GM23338 (cell line): ENCODE measurements around the gene PLK2. TPM values are rescaled to one million over a fixed set of nuclear protein-coding genes. Genes with fewer than 3 reads are reported as not detected.

ENCODE experiments used
- ATAC-seq: fragments of 200-7000 bp; cut with Tn5 transposase; 3 replicates; pipeline ENCODE4 v1.9.1; 2020
- DNase-seq: peaks from one replicate; pipeline ENCODE4 v3.0.0-alpha.2; 2015; ENCODE audit warnings: low spot score
- H2AFZ ChIP-seq: fragments of 200-600 bp; sonication (generic); 2 replicates; pipeline ENCODE4 v1.8.0; 2016; ENCODE audit warnings: antibody characterized with exemption, mild to moderate bottlenecking, moderate library complexity
- H3F3A ChIP-seq: fragments of 200-600 bp; sonication (generic); replicated peaks from 2 replicates; pipeline ENCODE4 v1.8.0; 2017; ENCODE audit warnings: antibody characterized with exemption, mixed run types, low read depth
- H3K27ac ChIP-seq: fragments of 200-600 bp; sonication (generic); 2 replicates; pipeline ENCODE4 v1.6.1; 2016; ENCODE audit warnings: low read depth
- H3K27me3 ChIP-seq: fragments of 200-600 bp; sonication (generic); 2 replicates; pipeline ENCODE4 v1.8.0; 2016; ENCODE audit warnings: mild to moderate bottlenecking, mixed run types, moderate library complexity; ENCODE audit not compliant: insufficient read depth
- H3K36me3 ChIP-seq: fragments of 200-600 bp; sonication (generic); 2 replicates; pipeline ENCODE4 v1.8.0; 2016; ENCODE audit warnings: mild to moderate bottlenecking; ENCODE audit not compliant: insufficient read depth
- H3K4me1 ChIP-seq: fragments of 200-600 bp; sonication (generic); 2 replicates; pipeline ENCODE4 v1.8.0; 2016; ENCODE audit warnings: mild to moderate bottlenecking, moderate library complexity; ENCODE audit not compliant: insufficient read depth
- H3K4me2 ChIP-seq: fragments of 200-600 bp; sonication (generic); 2 replicates; pipeline ENCODE4 v1.7.1; 2017; ENCODE audit warnings: mixed run types
- H3K4me3 ChIP-seq: fragments of 200-600 bp; sonication (generic); 2 replicates; pipeline ENCODE4 v1.6.1; 2016; ENCODE audit warnings: mixed run types
- H3K79me2 ChIP-seq: fragments of 200-600 bp; sonication (generic); replicated peaks from 2 replicates; pipeline ENCODE4 v1.8.0; 2017; ENCODE audit warnings: mild to moderate bottlenecking; ENCODE audit not compliant: insufficient read depth
- H3K9me2 ChIP-seq: fragments of 200-600 bp; sonication (generic); 2 replicates; pipeline ENCODE4 v1.8.0; 2017; ENCODE audit not compliant: insufficient read depth
- H4K20me1 ChIP-seq: fragments of 200-600 bp; sonication (generic); replicated peaks from 2 replicates; pipeline ENCODE4 v1.8.0; 2017; ENCODE audit warnings: mild to moderate bottlenecking; ENCODE audit not compliant: insufficient read depth
- H3K27ac Mint-ChIP-seq: 2 replicates; pipeline ENCODE4 v1.8.0; 2020; ENCODE audit warnings: inconsistent platforms, mild to moderate bottlenecking, moderate library complexity, mixed read lengths
- H3K27me3 Mint-ChIP-seq: 3 replicates; pipeline ENCODE4 v1.8.0; 2022; ENCODE audit warnings: low read depth, mild to moderate bottlenecking, moderate library complexity, mixed read lengths, inconsistent platforms; ENCODE audit not compliant: insufficient read depth, poor library complexity
- H3K36me3 Mint-ChIP-seq: 3 replicates; pipeline ENCODE4 v1.8.0; 2021; ENCODE audit warnings: low read depth, mild to moderate bottlenecking, inconsistent platforms, moderate library complexity, mixed read lengths
- H3K4me1 Mint-ChIP-seq: 3 replicates; pipeline ENCODE4 v1.8.0; 2020; ENCODE audit warnings: mild to moderate bottlenecking, inconsistent platforms, mixed read lengths
- H3K4me3 Mint-ChIP-seq: 3 replicates; pipeline ENCODE4 v1.8.0; 2021; ENCODE audit warnings: moderate library complexity, mild to moderate bottlenecking, inconsistent platforms, mixed read lengths
- H3K9me3 Mint-ChIP-seq: 3 replicates; pipeline ENCODE4 v1.8.0; 2020; ENCODE audit warnings: moderate library complexity, mild to moderate bottlenecking, inconsistent platforms, mixed read lengths
- CREB1 ChIP-seq: fragments of 250-450 bp; sonication (Bioruptor Pico); IDR thresholded peaks from 2 replicates; pipeline ENCODE4 v1.5.0; 2020; ENCODE audit warnings: low read depth, mild to moderate bottlenecking, moderate library complexity
- CTCF ChIP-seq, 2 experiments: fragments of 200-600 bp in 1 of 2; sonication (generic) in 1 of 2; conservative IDR thresholded peaks; 2 replicates each; pipeline versions ENCODE4 v1.5.1 to v1.6.1; 2016 to 2017; ENCODE audit warnings: antibody characterized with exemption in 2 of 2, low read depth in 2 of 2, mild to moderate bottlenecking in 2 of 2, moderate library complexity in 1 of 2
- ETS1 ChIP-seq: IDR thresholded peaks from 2 replicates; pipeline ENCODE4 v1.6.1; 2016; ENCODE audit warnings: antibody characterized with exemption
- EZH2 ChIP-seq: fragments of 200-600 bp; sonication (generic); IDR thresholded peaks from one replicate; pipeline ENCODE4 v1.8.0; 2017; ENCODE audit warnings: antibody characterized with exemption, mild to moderate bottlenecking, low read depth; ENCODE audit not compliant: unreplicated experiment
- EZH2phosphoT487 ChIP-seq: fragments of 200-600 bp; sonication (generic); IDR thresholded peaks from one replicate; pipeline ENCODE4 v1.8.1; 2018; ENCODE audit warnings: antibody characterized with exemption; ENCODE audit not compliant: unreplicated experiment
- JUNB ChIP-seq: IDR thresholded peaks from one replicate; pipeline ENCODE4 v1.6.1; 2016; ENCODE audit warnings: antibody characterized with exemption; ENCODE audit not compliant: unreplicated experiment
- NANOG ChIP-seq: IDR thresholded peaks from 2 replicates; pipeline ENCODE4 v1.6.1; 2016; ENCODE audit warnings: antibody characterized with exemption, borderline replicate concordance
- POLR2AphosphoS5 ChIP-seq: IDR thresholded peaks from 2 replicates; pipeline ENCODE4 v1.6.1; 2016; ENCODE audit warnings: antibody characterized with exemption, low read depth
- REST ChIP-seq: IDR thresholded peaks from one replicate; pipeline ENCODE4 v1.6.1; 2018; ENCODE audit warnings: antibody characterized with exemption; ENCODE audit not compliant: unreplicated experiment
- STAT1 ChIP-seq: IDR thresholded peaks from one replicate; pipeline ENCODE4 v1.6.1; 2016; ENCODE audit warnings: antibody characterized with exemption; ENCODE audit not compliant: unreplicated experiment
- ZNF114 ChIP-seq: fragments of 250-450 bp; sonication (Bioruptor Pico); IDR thresholded peaks from 2 replicates; pipeline ENCODE4 v1.5.0; 2020; ENCODE audit warnings: mild to moderate bottlenecking, moderate library complexity
- ZNF331 ChIP-seq: fragments of 250-450 bp; sonication (Bioruptor Pico); IDR thresholded peaks from 2 replicates; pipeline ENCODE4 v1.5.0; 2020; ENCODE audit warnings: low read depth, mild to moderate bottlenecking, moderate library complexity
- ZNF462 ChIP-seq: fragments of 250-450 bp; sonication (Bioruptor Pico); IDR thresholded peaks from 2 replicates; pipeline ENCODE4 v1.5.0; 2020; ENCODE audit warnings: mild to moderate bottlenecking, moderate library complexity
- polyA plus RNA-seq: library from polyadenylated mRNA; unstranded; fragments of >200 nt; fragmentation: Nextera tagmentation; extraction: Ambion mirVana; gene quantifications from 2 replicates; pipeline ENCODE4 v1.2.1, GENCODE V29; 2016
- total RNA-seq: library from RNA; depleted of rRNA; stranded (reverse); fragments of >200 nt; shearing (Covaris generic); gene quantifications from 2 replicates; pipeline ENCODE4 v1.2.3, GENCODE V29; 2014

Gene PLK2
- total and polyA plus RNA-seq, 2 experiments from 2014 or later, result 13.5 to 30.0 TPM

- H3K4me1 Mint-ChIP-seq, result peaks cover 12% of the 10 kb centered on the region
- no peak overlapping the region for H3K27ac Mint-ChIP-seq
- no peak overlapping the region for H2AFZ ChIP-seq
- H3K36me3 ChIP-seq, result no peaks in the 10 kb centered on the region
- H3K4me2 ChIP-seq, result no peak overlapping the region
- H3K27ac ChIP-seq, result no peak overlapping the region
- no peak for TF ChIP-seq EZH2phosphoT487
- no peak for TF ChIP-seq CREB1 (CRISPR knock-in tag)
- no peak for TF ChIP-seq POLR2AphosphoS5
- no peak for TF ChIP-seq EZH2
- no peak for TF ChIP-seq CTCF (conservative IDR thresholded peaks at IDR 0.05; ENCODE audit: low read depth in 2 of 2)
- no peak for TF ChIP-seq JUNB
- TF ChIP-seq NANOG, result no peak
- TF ChIP-seq REST, result no peak
- TF ChIP-seq ETS1, result no peak
- no peak for TF ChIP-seq ZNF462 (CRISPR knock-in tag)
- TF ChIP-seq ZNF114 (CRISPR knock-in tag), result no peak
- TF ChIP-seq ZNF331, result no peak
- TF ChIP-seq STAT1, result no peak
- no peaks in the 10 kb centered on the region for H3F3A ChIP-seq
- DNase-seq (no peak), ATAC-seq (no peak)
- H3K9me2 ChIP-seq, result no peaks in the 10 kb centered on the region
- H3K4me1 ChIP-seq, result peaks cover 13% of the 10 kb centered on the region
- H3K27me3 Mint-ChIP-seq, result peaks cover 5% of the 10 kb centered on the region
- H3K27me3 ChIP-seq, result no peaks in the 10 kb centered on the region
- H3K4me3 ChIP-seq, result no peak overlapping the region
- no peaks in the 10 kb centered on the region for H3K36me3 Mint-ChIP-seq
- no peaks in the 10 kb centered on the region for H3K9me3 Mint-ChIP-seq
- no peaks in the 10 kb centered on the region for H4K20me1 ChIP-seq
- no peaks in the 10 kb centered on the region for H3K79me2 ChIP-seq
- no peak overlapping the region for H3K4me3 Mint-ChIP-seq
Measured at GRCh38 chr5:58499231-58499630, 39.3 kb upstream of the PLK2 start.
